Measurements from ENCODE around the gene MBIP. TPM values are rescaled to one million over a fixed set of nuclear protein-coding genes. Genes with fewer than 3 reads are reported as not detected.
A peak's percentile ranks its signal among the peaks of the same experiment; 100 is the strongest.

The MBIP gene
- total RNA-seq (2021; fragmentation: NEBNext Ultra II Directional; extraction: Animal tissue kit (Norgen Biotek cat#: 25700)): 10 to 100 TPM; 18.5 to 24.5 (median 21.8) TPM
- long read RNA-seq, transcript MBIP-203 (9 exons, 1,648 nt): major isoform, 28 of 36 reads
- long read RNA-seq, partial matches to known transcripts: 1 of 36 reads
- long read RNA-seq, other reads (novel, unspliced or antisense): 2 of 36 reads

GRCh38 chr14:36320200-36320896, at the start of gene MBIP:
Gene MBIP, minus strand, starts transcription at chr14:36320637. Its CDS starts 49 bp downstream, at chr14:36320588.
- peak within 1 kb of the TSS; percentile 93 for H3K4me3 Mint-ChIP-seq
- peak; percentile 91 for DNase-seq
- peaks cover 6% of the 10 kb centered on the region; the same call in 1 of the 2 replicates for H3K36me3 Mint-ChIP-seq (ENCODE audit: low read depth)
- peaks cover 7% of the 10 kb centered on the region for H3K27me3 Mint-ChIP-seq (ENCODE audit: insufficient read depth)
- no peak for TF ChIP-seq CTCF (IDR thresholded peaks at IDR 0.05)
- H3K27ac Mint-ChIP-seq: peak within 1 kb of the TSS; percentile 92
- no peaks in the 10 kb centered on the region for H3K9me3 Mint-ChIP-seq
- H3K4me1 Mint-ChIP-seq (ENCODE audit: low read depth): peaks cover 43% of the 10 kb centered on the region

- Mint-ChIP-seq H3K9me3 (no peaks in the 10 kb centered on the region), H3K4me1 (ENCODE audit: low read depth) (no peaks in the 10 kb centered on the region), H3K27ac (no peak overlapping the region), H3K4me3 (no peak overlapping the region), H3K27me3 (ENCODE audit: insufficient read depth) (no peaks in the 10 kb centered on the region), H3K36me3 (ENCODE audit: low read depth) (no peaks in the 10 kb centered on the region)
- DNase-seq: no peak
- no peak for TF ChIP-seq CTCF (IDR thresholded peaks at IDR 0.05)
Observed at GRCh38 chr14:36367985-36368774, 47.7 kb upstream of the MBIP start.

- H3K4me3 Mint-ChIP-seq: no peak overlapping the region
- no peak for TF ChIP-seq CTCF (IDR thresholded peaks at IDR 0.05)
- no peak overlapping the region for H3K27ac Mint-ChIP-seq
- H3K36me3 Mint-ChIP-seq (ENCODE audit: low read depth): no peaks in the 10 kb centered on the region
- H3K9me3 Mint-ChIP-seq: no peaks in the 10 kb centered on the region
- no peak for DNase-seq
- H3K4me1 Mint-ChIP-seq (ENCODE audit: low read depth): no peaks in the 10 kb centered on the region
- no peaks in the 10 kb centered on the region for H3K27me3 Mint-ChIP-seq (ENCODE audit: insufficient read depth)
Observed at GRCh38 chr14:36365766-36366165, 45.3 kb upstream of the MBIP start.

DNA sequence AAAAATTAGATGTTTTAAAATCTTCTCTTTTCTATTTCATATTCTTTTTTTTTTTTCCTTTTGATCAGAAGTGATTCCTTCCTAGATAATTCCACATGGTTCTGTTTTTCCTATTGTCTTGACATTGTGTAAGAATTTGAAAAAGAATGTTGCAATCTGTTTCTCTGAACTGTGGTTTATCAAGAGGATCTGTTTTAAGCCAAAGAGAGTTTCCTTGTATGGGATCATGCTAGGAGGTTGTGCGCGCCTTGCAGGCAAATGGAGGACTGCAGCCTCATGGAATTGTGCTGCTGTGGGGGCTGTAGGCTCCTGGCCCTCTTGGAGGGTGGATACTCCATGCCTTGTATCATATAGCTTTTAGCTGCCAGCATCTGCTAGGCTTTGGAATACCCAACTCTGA, 43.3 kb upstream of the MBIP start:
- TF ChIP-seq CTCF (IDR thresholded peaks at IDR 0.05): no peak
- Mint-ChIP-seq H3K4me1 (ENCODE audit: low read depth) (no peaks in the 10 kb centered on the region), H3K27me3 (ENCODE audit: insufficient read depth) (no peaks in the 10 kb centered on the region), H3K27ac (no peak overlapping the region), H3K36me3 (ENCODE audit: low read depth) (no peaks in the 10 kb centered on the region), H3K9me3 (no peaks in the 10 kb centered on the region), H3K4me3 (no peak overlapping the region)
- DNase-seq: no peak

DNA sequence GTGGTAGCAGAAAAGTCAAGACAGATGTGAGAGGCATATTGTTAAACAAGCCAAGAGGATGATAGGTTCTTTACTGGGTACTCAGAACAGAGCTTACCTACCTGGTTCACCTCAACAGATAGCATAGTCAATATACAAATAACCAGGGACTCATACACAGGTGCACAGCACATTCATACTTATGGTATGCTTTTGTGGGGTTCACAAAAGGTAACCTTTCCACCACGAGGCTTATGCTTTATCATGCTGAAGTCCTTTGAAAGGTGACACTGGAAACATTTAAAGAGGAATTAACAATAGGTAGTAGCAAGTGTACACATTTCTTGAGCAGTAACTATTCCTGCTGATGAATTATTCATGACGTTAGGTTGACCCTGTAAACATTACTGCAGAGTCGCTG, 42.2 kb upstream of the MBIP start:
- no peak for DNase-seq
- no peak for TF ChIP-seq CTCF (IDR thresholded peaks at IDR 0.05)
- Mint-ChIP-seq H3K4me3 (no peak overlapping the region), H3K27me3 (ENCODE audit: insufficient read depth) (no peaks in the 10 kb centered on the region), H3K9me3 (no peaks in the 10 kb centered on the region), H3K36me3 (ENCODE audit: low read depth) (no peaks in the 10 kb centered on the region), H3K27ac (no peak overlapping the region), H3K4me1 (ENCODE audit: low read depth) (no peaks in the 10 kb centered on the region)
